Body of pancreas (tissue), 4 donors: Measurements from ENCODE around the gene SLC38A10.

ENCODE experiments used
- POLR2A ChIP-seq, 3 donors: fragments of 450-650 bp; IDR thresholded peaks; one replicate each; pipeline ENCODE4 v1.6.1; 2016; ENCODE audit warnings: antibody characterized with exemption in 3 of 3, mild to moderate bottlenecking in 2 of 3
- TF ChIP-seq, protein P1 (sequence below), 7 experiments: fragments of 450-650 bp in 4 of 7; fragments of 200-600 bp in 3 of 7; sonication (generic) in 3 of 7; IDR thresholded peaks; one replicate each; pipeline ENCODE4 v1.5.1; 2016 to 2019; ENCODE audit warnings: antibody characterized with exemption in 7 of 7

DNA sequence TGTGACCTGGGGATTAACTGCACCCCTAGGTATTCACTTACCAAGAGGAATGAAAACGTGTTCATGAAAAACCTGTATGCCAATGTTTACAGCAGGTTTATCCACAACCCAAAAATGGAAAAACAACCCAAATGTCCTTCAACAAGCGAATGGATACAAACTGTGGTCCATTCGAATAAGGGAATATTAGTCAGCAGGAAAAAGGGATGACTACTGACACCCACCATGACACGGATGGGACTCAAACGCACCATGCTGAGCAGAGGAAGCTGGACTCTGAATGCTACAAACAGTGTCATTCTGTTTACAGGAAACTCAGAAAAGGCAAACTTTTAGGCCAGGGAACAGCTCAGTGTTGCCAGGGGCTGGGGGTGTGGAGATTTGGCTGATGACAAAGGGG lies 4.9 kb downstream of the SLC38A10 start:
- TF ChIP-seq, protein P1, sequence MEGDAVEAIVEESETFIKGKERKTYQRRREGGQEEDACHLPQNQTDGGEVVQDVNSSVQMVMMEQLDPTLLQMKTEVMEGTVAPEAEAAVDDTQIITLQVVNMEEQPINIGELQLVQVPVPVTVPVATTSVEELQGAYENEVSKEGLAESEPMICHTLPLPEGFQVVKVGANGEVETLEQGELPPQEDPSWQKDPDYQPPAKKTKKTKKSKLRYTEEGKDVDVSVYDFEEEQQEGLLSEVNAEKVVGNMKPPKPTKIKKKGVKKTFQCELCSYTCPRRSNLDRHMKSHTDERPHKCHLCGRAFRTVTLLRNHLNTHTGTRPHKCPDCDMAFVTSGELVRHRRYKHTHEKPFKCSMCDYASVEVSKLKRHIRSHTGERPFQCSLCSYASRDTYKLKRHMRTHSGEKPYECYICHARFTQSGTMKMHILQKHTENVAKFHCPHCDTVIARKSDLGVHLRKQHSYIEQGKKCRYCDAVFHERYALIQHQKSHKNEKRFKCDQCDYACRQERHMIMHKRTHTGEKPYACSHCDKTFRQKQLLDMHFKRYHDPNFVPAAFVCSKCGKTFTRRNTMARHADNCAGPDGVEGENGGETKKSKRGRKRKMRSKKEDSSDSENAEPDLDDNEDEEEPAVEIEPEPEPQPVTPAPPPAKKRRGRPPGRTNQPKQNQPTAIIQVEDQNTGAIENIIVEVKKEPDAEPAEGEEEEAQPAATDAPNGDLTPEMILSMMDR (IDR thresholded peaks at IDR 0.05): no peak
- TF ChIP-seq POLR2A (IDR thresholded peaks at IDR 0.05): no peak
